Measurements from ENCODE around the gene TXNDC11.

DNA sequence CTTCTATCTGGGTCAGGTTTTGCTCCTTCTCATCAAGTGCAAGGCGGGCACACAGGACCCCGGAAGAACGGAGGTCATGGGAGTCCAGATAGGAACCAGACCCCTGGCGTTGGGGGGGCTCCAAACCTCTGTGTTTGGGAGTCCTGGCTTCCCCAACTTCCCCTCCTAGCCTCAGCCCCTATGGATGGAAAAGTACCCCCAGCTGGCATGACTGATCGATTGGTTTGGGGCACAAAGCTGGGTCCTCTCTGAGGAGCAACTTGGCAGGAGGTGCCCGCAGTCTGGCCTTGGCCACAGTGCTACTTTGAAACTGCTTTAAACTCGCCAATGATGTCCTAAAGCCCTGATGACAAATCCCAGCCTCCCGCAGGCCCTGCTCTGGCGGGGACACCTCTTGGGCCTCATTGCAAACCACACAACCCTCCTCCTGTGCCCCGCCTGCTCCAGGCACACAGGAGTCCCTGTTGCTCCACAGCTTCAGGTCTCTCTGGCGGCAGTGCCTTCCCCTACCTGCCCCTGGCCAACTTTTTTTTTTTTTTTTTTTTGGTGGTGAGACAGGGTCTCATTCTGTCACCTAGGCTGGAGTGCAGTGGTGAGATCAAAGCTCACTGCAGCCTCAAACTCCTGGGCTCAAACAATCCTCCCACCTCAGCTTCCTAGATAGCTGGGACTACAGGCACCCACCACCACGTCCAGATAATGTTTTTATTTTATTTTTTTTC, 112.5 kb downstream of the TXNDC11 start:
- no peak for TF ChIP-seq CTCF (conservative IDR thresholded peaks at IDR 0.05; ENCODE audit: low read depth in 2 of 2)
- no peak for TF ChIP-seq EZH2 (IDR thresholded peaks at IDR 0.05; ENCODE audit: low read depth, unreplicated experiment)
- TF ChIP-seq EZH2phosphoT487 (IDR thresholded peaks at IDR 0.05; ENCODE audit: unreplicated experiment), result no peak
- TF ChIP-seq POLR2AphosphoS5 (IDR thresholded peaks at IDR 0.05; ENCODE audit: low read depth), result no peak
- TF ChIP-seq, protein P1, sequence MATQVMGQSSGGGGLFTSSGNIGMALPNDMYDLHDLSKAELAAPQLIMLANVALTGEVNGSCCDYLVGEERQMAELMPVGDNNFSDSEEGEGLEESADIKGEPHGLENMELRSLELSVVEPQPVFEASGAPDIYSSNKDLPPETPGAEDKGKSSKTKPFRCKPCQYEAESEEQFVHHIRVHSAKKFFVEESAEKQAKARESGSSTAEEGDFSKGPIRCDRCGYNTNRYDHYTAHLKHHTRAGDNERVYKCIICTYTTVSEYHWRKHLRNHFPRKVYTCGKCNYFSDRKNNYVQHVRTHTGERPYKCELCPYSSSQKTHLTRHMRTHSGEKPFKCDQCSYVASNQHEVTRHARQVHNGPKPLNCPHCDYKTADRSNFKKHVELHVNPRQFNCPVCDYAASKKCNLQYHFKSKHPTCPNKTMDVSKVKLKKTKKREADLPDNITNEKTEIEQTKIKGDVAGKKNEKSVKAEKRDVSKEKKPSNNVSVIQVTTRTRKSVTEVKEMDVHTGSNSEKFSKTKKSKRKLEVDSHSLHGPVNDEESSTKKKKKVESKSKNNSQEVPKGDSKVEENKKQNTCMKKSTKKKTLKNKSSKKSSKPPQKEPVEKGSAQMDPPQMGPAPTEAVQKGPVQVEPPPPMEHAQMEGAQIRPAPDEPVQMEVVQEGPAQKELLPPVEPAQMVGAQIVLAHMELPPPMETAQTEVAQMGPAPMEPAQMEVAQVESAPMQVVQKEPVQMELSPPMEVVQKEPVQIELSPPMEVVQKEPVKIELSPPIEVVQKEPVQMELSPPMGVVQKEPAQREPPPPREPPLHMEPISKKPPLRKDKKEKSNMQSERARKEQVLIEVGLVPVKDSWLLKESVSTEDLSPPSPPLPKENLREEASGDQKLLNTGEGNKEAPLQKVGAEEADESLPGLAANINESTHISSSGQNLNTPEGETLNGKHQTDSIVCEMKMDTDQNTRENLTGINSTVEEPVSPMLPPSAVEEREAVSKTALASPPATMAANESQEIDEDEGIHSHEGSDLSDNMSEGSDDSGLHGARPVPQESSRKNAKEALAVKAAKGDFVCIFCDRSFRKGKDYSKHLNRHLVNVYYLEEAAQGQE (IDR thresholded peaks at IDR 0.05; ENCODE audit: unreplicated experiment), result no peak
- TF ChIP-seq CREB1 (CRISPR knock-in tag; IDR thresholded peaks at IDR 0.05; ENCODE audit: low read depth), result no peak
- no peak for TF ChIP-seq ETS1 (IDR thresholded peaks at IDR 0.05)
- TF ChIP-seq ZNF114 (CRISPR knock-in tag; IDR thresholded peaks at IDR 0.05), result no peak
- no peak for TF ChIP-seq ZNF331 (CRISPR knock-in tag; IDR thresholded peaks at IDR 0.05; ENCODE audit: low read depth)
- TF ChIP-seq JUNB (IDR thresholded peaks at IDR 0.05; ENCODE audit: unreplicated experiment), result no peak
- no peak for TF ChIP-seq STAT1 (IDR thresholded peaks at IDR 0.05; ENCODE audit: unreplicated experiment)
- TF ChIP-seq, protein P2, sequence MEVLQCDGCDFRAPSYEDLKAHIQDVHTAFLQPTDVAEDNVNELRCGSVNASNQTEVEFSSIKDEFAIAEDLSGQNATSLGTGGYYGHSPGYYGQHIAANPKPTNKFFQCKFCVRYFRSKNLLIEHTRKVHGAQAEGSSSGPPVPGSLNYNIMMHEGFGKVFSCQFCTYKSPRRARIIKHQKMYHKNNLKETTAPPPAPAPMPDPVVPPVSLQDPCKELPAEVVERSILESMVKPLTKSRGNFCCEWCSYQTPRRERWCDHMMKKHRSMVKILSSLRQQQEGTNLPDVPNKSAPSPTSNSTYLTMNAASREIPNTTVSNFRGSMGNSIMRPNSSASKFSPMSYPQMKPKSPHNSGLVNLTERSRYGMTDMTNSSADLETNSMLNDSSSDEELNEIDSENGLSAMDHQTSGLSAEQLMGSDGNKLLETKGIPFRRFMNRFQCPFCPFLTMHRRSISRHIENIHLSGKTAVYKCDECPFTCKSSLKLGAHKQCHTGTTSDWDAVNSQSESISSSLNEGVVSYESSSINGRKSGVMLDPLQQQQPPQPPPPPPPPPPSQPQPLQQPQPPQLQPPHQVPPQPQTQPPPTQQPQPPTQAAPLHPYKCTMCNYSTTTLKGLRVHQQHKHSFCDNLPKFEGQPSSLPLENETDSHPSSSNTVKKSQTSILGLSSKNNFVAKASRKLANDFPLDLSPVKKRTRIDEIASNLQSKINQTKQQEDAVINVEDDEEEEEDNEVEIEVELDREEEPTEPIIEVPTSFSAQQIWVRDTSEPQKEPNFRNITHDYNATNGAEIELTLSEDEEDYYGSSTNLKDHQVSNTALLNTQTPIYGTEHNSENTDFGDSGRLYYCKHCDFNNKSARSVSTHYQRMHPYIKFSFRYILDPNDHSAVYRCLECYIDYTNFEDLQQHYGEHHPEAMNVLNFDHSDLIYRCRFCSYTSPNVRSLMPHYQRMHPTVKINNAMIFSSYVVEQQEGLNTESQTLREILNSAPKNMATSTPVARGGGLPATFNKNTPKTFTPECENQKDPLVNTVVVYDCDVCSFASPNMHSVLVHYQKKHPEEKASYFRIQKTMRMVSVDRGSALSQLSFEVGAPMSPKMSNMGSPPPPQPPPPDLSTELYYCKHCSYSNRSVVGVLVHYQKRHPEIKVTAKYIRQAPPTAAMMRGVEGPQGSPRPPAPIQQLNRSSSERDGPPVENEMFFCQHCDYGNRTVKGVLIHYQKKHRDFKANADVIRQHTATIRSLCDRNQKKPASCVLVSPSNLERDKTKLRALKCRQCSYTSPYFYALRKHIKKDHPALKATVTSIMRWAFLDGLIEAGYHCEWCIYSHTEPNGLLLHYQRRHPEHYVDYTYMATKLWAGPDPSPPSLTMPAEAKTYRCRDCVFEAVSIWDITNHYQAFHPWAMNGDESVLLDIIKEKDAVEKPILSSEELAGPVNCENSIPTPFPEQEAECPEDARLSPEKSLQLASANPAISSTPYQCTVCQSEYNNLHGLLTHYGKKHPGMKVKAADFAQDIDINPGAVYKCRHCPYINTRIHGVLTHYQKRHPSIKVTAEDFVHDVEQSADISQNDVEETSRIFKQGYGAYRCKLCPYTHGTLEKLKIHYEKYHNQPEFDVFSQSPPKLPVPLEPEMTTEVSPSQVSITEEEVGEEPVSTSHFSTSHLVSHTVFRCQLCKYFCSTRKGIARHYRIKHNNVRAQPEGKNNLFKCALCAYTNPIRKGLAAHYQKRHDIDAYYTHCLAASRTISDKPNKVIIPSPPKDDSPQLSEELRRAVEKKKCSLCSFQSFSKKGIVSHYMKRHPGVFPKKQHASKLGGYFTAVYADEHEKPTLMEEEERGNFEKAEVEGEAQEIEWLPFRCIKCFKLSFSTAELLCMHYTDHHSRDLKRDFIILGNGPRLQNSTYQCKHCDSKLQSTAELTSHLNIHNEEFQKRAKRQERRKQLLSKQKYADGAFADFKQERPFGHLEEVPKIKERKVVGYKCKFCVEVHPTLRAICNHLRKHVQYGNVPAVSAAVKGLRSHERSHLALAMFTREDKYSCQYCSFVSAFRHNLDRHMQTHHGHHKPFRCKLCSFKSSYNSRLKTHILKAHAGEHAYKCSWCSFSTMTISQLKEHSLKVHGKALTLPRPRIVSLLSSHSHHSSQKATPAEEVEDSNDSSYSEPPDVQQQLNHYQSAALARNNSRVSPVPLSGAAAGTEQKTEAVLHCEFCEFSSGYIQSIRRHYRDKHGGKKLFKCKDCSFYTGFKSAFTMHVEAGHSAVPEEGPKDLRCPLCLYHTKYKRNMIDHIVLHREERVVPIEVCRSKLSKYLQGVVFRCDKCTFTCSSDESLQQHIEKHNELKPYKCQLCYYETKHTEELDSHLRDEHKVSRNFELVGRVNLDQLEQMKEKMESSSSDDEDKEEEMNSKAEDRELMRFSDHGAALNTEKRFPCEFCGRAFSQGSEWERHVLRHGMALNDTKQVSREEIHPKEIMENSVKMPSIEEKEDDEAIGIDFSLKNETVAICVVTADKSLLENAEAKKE (CRISPR knock-in tag; IDR thresholded peaks at IDR 0.05), result no peak
